Measurements from ENCODE around the gene TOP3B.
A peak's percentile ranks its signal among the peaks of the same experiment; 100 is the strongest.

Gene TOP3B

DNA sequence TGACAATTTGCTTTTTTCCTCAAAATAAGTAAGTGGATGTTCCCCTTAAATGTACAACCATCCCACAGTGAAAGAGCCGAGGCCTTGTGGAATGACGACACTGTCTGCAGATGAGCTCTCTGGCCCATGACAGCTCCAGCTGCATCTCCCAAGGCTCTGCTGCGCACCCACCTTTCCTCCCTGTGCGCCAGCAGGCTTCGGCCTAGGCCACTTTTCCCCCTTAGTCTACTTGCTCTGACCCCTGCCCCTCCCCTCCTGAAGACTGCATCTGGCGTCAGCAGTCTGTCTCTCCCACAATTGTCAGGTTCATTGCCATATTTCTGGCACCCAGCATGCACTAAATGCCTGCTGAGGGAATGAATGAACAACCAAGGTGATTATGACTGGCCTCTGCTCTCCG lies 2.0 kb downstream of the TOP3B start:
- DNase-seq = no peak

DNA sequence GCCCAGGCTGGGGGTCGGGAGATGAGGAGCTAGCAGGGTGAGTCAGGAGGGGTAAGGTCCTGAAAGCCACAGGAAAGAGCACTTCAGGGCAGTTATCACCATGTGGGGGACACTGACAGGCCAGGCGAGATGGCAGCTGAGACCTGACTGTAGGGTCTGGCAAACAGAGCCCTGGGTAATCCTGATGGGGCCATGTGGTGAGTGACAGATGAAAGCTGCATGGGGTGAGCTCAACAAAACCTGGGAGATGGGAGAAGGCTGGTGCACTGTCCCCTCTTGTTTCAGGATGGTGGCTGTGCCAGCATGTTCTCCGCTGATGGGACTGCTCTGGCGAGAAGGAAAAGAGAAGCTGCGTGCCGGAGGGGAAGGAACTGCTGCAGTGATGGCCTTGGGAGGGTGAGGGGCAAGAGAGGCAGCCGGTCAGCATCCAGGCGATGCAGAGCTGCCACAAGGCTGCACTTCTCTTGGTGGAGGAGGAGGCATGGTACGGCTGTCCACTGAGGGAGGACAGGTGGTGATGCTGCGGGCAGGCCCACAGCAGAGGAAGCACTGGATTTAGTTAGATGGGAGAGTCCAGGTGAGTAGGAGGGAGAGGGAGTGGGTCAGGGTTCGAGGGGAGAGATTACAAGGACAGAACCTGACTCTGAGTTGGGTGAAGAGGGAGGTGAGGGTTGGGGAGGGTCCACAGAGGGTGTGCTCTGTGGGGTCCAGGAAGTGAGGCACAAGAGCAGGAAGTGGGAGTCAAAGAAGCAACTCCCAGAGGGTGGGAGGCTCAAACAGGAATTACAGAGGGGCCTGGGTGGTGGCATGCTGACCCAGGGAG lies 3.8 kb downstream of the TOP3B start:
- DNase-seq = no peak

DNA sequence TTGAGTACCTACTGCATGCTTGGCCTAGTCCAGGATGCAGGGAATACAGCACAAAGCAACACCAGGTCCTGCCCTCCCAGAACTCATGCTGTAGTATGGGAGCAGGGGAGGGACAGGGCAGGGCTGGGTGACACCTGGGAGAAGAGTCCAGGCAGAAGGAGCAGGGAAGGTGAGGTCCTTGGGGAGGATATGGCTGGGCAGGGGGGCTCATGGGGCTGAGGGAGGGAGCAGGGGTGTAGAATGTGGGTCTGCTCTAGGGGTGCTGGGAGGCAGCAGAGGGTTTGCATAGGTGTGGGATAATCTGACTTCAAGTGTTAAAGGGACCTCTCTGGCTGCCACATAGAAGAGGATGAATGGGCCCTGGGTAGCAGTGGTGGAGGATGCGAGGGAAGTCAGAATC lies 4.8 kb downstream of the TOP3B start:
- DNase-seq = no peak

DNA sequence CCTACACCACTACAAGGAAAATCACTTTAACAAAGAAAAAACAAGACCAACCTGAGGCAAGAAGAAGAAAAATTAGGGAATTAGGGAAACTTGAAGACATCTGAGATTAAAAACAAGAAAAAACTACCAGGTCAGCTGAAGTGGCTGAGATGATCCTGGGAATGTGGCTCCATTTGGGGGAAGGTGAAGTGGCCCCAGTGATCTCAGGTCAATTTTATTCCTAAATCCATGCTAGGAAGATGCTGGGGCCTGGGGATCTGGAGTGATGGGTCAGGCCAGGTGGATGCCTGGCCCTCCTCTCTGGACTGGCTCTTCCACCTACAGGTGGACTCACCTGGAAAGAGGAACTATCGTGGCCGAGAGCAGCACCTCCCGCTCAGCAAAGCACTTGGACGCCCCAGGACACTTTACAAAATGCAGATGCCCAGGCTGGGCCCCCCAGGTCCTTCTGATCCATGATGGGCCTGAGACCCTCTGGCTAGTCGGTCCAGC lies 6.7 kb downstream of the TOP3B start:
- no peak for DNase-seq

DNA sequence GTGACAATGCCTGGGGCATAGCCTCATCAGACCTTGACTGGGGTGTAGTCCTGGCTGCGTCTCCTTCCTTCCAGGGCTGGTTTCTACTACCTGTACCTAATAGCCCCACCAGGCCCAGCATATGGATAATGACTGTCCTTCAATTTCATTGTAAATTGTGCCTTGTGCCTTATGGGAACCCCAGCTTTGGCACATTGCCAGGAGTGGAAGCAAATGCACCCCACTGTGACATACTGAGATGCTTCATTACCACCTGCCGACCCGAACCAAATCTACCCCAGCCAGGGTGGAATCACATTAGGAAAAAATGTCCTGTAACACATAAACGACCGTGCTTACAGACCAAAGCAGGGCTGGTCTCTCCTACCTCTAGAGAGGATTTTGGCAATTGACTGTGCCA lies 7.3 kb downstream of the TOP3B start:
- DNase-seq = no peak

DNA sequence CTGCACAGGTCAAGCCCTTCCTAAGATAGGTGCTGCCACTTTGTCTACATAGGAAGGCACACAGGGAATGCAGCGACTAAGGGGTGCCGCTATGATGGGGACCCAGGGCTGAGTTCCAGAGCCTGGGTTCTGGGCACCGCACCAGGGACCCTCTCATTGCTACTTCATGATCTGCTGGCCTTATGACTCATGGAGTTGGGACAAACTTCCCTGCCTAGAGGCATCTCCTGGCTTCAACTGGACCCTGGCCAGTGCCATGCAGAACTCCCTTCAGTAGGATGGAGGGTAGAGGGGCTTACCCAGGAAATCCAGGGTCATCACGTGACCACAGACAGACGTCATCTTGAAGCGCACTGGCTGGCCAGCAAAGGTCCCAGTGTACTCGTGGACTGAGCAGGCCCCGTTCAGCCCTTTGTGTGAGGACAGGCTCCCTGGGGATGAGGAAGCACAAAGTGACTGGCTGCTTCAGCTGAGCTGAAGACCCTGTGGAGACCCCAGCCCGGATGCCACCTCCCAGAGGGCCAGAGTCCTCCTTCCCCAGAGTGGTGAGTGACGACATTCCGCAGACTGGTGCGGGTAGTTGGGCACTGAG lies 8.4 kb downstream of the TOP3B start:
- no peak for DNase-seq

DNA sequence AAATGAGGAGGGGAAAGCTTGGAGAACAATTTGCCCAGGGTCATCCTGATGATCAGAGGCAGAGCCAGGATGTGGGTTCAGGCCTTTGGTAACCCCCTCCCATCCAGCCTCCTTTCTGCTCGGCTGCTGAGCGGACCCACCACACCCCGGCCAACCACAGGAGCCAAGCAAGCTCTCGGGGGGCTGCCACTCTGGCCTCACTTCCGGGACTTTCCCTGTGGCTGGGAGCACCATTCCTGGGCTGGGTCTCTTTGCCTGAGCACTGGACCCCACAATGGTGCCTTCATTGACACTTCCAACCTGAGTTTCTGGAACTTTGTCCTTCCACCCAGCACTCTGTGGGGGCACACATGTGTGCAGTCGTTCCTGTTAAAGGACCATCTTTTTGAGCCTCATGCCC lies 9.8 kb downstream of the TOP3B start:
- no peak for DNase-seq

DNA sequence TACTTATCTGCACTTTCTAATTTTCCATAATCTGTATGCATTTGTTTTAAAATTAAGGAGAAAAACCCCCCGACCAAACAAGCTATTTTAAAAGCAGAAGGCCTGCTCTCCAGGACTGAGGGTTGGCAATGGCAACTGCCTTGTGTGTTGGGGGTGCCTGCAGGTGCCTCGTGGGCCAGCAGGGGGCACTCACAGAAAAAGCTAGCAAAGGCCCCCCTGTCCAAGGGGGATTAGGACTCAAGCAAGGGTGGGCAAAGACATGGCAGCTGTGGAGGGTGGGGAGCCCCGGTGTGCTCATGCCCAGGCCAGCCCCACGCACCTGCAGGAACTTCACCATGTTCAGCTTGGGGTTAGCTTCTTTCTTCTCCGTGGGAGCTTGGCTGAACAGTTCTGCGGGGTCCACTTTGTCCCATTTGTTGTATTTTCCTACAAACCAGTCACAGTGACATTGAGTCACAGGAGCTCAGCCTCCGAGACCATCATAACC lies 10.3 kb downstream of the TOP3B start:
- peak in 1 of 2 experiments; percentile 37 for DNase-seq

DNA sequence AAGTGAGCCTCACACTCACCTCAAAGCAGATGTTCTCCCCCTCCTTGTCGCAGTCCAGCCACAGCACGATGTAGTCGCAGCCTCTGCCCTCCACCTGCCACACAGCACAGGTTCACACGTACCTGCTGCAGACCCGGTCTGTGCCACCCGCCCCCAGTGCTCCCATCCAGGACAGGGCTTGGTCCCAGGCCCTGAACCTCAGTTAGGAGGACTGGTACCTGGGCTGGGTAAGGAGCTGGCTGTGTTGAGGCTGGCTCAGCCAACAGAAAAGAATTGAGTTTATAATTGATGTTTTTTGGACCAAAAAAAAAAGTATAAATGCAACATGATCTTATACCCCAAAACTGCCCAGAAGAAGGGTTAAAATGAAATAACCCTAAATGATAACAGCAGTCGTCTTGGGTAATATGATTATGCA lies 10.7 kb downstream of the TOP3B start:
- no peak for DNase-seq

DNA sequence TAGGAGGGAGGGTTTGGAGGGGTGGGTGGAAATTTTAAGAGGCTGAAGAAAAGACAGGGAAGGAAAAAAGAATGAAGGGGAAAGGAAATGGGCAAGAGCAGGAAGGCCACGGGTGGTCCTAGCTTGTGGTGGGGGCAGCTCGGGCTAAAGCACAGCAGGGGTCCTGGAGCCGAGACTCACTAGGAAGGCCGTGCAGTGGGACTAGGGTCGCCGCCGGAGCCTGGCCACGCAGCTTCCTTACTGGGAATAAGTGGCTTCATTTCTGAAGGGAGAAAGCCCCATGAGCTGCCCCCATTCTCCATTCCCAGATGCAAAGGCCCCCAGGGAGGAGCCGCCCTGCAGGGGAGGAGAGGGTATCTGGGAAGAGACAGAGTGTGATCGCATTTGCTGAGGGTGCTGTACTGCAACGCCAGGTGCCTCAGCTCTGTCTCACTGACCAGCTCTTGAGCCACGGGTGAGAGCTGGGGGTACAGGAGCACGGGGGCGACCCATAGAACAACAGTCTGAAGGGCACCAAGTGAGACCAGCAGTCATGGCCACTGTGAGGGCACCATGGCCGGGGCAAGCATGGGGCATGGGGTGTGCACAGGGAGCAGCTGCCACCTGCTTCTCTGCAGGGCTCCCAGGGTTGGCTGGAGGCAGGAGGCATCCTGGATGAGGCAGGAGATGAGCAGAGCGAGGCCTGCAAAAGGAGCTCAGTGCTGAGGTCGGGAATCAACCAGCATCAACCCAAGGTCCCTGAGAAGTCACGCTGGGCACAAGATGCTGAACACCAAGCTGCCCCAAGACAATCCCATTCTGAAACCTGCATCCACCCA lies 11.6 kb downstream of the TOP3B start:
- DNase-seq = no peak

DNA sequence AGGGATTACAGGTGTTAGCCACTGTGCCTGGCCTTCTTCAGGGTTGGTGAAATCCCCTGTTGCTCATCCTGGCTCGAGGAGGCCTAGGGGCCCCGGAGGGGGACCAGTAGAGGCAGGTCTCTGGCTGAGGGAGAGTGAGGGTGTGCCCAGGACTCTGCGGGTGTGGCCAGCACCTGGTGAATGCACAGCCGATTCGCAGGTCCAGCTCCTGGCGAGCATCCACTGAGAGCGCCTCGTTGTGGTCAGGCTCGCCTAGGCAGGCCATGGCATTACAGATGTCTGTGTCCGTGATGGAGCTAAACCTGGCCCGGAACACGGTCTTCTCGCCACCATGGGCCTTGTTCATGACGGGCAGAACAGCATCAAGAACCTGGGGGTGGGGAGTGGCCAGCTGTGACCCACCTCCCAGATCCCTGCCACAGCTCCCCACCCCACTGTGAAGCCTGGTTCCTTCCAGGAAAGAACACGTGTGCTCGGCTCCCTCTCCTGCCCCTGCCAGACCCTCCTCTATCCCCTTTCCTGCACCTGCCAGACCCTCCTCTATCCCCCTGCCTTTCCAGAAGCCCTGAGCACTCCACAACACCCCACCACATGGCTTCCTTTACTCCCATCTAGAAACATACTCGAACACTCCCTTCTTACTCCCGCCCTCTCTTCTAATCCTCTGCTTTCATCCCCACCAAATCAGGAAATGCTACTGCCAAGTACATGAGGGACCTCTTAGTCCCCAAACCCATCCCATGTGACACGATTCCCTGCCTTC lies 12.4 kb downstream of the TOP3B start:
- DNase-seq = no peak

DNA sequence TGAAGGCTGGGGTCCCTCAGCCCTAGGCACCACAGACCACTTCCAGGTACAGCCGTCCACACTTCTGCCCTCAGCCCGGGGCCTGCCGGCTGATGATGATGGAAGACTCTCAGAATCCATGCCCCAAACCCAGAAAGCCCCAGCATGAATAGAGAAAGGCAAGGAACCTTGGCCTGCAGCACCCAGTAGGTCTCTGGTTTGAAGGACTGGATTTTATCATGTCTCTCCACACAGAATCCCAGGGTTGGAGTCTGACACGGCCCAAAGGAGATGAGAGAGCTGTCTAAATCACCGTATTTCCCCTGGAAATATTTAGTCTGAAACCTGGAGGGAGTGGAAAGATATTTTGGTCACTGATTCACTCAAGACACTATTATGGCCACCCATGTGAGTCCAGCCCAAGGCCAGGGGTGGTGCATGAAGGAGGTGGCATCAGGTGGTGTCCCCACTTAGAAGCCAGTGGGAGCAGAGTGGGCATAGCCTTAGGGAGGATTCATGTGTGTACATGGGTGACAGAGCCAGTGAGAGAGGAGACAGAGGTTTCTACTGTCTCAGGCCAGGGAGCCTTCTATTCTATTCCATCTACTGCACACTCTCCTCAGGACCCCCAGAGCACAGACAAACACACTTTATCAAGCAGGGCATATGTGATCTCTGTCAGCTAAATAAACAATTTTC lies 14.0 kb downstream of the TOP3B start:
- no peak for DNase-seq

DNA sequence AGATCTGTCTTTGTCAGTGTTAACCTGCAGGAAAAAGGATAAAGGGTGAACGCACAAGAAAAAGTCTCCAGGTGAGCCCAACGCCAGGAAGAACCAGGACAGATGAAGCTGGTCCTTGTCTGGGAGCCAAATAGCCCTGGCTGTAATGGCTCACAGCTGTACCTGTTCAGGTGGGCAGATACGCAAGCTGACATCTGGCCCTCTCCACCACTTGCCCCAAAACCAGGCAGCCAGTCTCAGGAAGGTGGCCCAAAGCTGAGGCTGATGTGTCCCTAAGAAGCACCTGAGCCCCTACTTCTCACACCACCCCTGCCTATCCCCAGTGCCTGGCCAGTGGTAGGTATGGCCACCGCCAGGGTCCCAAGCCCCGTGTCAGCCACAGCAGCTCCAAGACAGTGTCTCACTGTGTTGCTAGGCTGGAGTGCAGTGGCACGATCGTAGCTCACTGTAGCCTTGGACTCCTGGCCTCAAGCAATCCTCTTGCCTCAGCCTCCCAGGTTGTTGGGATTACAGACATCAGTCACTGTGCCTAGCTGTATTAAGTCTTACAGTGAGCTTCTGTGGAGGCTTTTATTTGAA lies 14.8 kb downstream of the TOP3B start:
- no peak for DNase-seq

DNA sequence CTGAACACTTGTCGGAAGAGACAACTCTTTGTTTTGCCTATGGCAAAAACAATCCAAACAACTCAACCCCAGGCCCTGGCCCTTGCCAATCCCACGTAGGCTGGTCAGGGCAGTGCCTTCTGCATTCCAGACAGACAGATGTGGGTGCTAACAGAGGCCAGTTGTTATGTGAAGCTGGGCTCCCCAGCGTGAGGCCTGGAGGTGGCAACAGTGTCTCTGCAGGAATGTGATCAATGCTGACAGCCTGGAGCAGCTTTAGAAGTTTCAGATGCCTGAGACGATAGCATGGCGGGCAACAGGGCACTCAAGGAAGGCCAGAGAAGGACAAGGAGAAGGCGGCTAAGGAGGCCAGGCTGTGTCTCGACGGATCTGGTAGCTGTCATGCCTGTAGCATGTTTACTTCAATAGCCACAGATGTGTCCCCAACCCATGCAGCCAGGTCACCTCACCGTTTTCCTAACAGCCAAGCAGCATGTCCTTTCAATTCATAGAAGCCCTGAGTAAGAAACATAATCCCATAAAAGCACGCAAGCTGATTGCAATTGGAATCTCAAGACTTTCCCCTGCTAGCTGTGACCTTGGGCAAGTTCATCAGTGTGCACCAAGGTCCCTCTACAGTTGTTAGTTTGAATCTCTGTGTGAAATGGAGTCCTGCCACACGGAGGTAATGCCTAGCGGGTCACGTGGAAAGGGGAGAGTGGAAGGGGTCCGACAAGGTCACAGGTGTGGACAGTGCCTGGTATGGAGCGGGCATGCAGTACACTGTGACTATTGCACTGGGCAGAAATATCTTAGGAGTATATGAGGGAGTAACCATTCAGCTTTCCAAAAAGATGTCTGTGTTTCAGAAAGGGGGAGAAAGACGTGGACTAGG lies 15.7 kb downstream of the TOP3B start:
- no peak for DNase-seq

DNA sequence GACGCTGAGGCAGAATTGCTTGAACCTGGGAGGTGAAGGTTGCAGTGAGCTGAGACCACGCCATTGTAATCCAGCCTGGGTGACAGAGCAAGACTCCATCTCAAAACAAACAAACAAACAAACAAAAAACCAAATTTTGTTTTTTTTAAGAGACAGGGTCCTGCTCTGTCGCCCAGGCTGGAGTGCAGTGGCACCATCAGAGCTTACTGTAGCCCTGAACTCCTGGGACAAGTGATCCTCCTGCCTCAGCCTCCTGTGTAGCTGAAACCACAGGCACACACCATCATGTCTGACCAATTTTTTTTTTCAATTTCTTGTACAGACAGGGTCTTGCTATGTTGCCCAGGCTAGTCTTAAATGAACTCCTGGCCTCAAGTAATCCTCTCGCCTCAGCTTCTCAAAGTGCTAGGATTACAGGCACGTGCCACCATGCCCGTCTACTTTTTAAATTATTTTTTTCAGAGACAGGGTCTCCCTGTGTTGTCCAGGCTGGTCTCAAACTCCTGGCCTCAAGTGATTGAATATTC lies 16.8 kb downstream of the TOP3B start:
- DNase-seq = no peak

DNA sequence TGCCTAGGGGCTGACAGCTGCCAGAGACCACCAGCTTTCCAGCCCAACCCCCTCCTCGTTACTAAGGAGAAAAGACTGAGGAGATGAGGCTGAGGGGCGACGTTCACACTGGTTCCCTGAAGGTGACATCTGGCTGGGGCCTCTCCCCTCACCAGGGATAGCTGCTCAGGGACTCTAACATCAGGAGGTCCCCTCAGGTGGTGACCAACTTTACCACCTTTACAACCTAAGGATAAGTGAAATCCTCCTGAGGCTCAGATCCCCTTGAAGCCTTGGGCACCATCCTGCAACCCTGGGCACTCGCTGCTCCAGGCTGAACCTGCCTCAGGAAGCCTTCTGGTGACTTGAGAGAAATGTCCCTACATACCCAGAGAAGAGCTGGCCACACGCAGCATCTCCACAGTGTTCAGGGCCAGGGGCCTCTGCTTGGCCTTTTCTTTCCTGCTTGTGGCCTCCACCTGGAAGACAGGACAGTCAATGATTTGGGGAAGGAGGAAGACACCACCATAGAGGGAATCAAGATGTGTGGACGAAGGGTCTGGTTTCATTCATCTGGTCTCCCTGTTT lies 17.6 kb downstream of the TOP3B start:
- DNase-seq = no peak

DNA sequence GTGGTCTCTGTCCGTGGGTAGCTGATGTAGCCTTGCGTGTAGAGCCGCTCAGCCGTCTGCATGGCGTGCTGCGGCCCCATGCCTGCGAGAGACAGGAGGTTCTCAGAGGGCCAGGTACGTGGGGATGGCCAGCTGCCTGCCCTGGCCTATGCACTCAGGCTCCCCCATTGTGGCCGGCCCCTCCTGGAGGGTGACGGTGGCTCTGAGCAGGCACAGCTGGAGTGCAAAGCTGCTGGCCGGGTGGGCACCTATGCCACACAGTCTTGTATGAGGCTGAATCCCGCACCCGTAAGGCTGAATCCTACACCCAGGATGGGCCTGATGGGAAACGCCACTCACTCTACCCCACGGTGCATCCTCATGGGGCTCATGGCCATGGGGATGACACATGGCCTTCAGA lies 18.4 kb downstream of the TOP3B start:
- no peak for DNase-seq

DNA sequence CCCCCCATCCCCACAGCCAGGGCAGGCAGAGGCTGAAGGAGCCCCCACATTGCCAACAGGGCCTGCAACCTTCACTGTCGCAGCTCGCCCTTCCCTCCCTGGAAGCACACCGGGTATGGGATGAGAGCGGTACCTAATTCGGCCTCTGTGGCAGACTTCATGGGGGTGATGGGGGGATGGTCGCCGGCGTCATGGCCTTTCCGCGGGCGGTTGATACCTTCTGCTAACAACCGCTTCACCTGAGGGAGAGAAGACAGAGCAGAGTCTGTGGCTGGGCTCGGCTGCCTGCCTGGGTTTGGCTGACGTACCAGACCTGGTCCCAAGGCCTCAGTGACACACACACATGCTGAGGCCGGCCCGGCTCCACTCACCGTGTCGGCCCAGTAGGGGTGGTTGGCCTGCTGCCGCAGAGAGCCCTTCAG lies 18.8 kb downstream of the TOP3B start:
- DNase-seq = no peak

DNA sequence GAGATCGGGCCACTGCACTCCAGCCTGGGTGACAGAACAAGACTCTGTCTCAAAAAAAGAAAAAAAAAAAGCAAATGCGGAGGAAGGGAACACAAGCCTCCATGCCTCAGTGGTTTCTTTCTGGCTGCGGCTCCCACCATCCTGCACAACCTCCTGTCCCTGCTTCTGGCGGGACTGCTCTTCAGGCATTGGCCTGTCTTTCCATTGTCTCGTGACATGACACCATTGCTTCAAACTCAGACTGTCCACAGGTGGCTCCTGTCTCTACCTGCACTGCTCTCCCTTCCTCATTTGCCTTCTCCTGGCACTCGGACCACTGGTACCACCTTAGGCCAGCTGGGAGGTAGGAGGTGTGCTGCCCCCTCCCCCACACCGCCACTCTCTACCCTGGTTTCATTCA lies 19.3 kb downstream of the TOP3B start:
- DNase-seq = no peak

DNA sequence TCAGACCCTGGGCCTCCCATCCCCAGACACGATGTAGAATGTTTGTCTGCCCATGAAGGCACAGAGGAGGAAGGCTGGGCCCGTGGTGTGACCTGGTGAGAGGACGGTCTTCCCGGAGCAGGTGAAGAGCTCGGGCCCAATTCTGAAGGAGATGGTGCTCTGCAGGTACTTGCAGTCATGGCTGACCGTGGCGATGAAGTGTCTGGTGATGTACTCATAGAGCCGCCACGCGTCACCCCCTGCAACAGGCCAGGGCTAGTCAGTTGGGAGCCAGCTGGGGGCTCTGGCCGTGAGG lies 20.0 kb downstream of the TOP3B start:
- no peak for DNase-seq
